Thyroid gland (tissue), 4 donors: ENCODE data around the gene MRGPRE. TPM values are rescaled to one million over a fixed set of nuclear protein-coding genes. Genes with fewer than 3 reads are reported as not detected.

Experiments used
- DNase-seq, 2 donors: peaks; one replicate each; pipeline ENCODE4 v3.0.0-alpha.2; 2019
- H3K27ac ChIP-seq, 3 donors: fragments of 200-600 bp; sonication (generic); 1 replicate in 2 of 3; 2 replicates in 1 of 3; pipeline ENCODE4 v1.5.1; 2016 to 2019; ENCODE audit warnings: mild to moderate bottlenecking in 1 of 3, moderate library complexity in 1 of 3
- H3K27me3 ChIP-seq: fragments of 200-600 bp; sonication (generic); one replicate; pipeline ENCODE4 v1.5.1; 2019
- H3K36me3 ChIP-seq, 2 donors: fragments of 200-600 bp; sonication (generic); one replicate each; pipeline ENCODE4 v1.5.1; 2016 to 2019
- H3K4me1 ChIP-seq, 2 donors: fragments of 200-600 bp; sonication (generic); one replicate each; pipeline ENCODE4 v1.5.1; 2017 to 2019
- H3K4me3 ChIP-seq, 3 donors: fragments of 200-600 bp; sonication (generic); replicated peaks in 1 of 3; 1 replicate in 2 of 3; 2 replicates in 1 of 3; pipeline ENCODE4 v1.5.1; 2016; ENCODE audit warnings: mild to moderate bottlenecking in 1 of 3
- H3K9me3 ChIP-seq: fragments of 200-600 bp; sonication (generic); one replicate; pipeline ENCODE4 v1.5.1; 2017
- CTCF ChIP-seq, 6 experiments: fragments of 200-600 bp in 3 of 6; fragments of 450-650 bp in 3 of 6; sonication (generic) in 3 of 6; IDR thresholded peaks; one replicate each; pipeline ENCODE4 v1.5.1; 2016 to 2019; ENCODE audit warnings: antibody characterized with exemption in 6 of 6, mild to moderate bottlenecking in 2 of 6, inconsistent platforms in 1 of 6, moderate library complexity in 1 of 6
- POLR2A ChIP-seq, 2 donors: fragments of 450-650 bp; IDR thresholded peaks; one replicate each; pipeline ENCODE4 v1.6.1; 2017; ENCODE audit warnings: antibody characterized with exemption in 2 of 2, mild to moderate bottlenecking in 2 of 2, moderate library complexity in 1 of 2
- WGBS, 2 donors: methylation state at CpG; one replicate each; pipeline ENCODE4 v1.1.5; 2017; 5-methylcytosine and 5-hydroxymethylcytosine counted together
- intact Hi-C: fragments of 100-400 bp; cut with DNase I; formaldehyde crosslinking; loops from one replicate; pipeline ENCODE4 v1.15.1; 2023
- total RNA-seq, 4 donors: library from RNA; depleted of rRNA; stranded (reverse); fragments of >200 nt; gene quantifications; one replicate each; pipeline ENCODE4 v1.2.3, GENCODE V29; 2016

Gene MRGPRE
- total RNA-seq, 4 donors from 2014 or later = 0.39 TPM; not detected in 3

DNA sequence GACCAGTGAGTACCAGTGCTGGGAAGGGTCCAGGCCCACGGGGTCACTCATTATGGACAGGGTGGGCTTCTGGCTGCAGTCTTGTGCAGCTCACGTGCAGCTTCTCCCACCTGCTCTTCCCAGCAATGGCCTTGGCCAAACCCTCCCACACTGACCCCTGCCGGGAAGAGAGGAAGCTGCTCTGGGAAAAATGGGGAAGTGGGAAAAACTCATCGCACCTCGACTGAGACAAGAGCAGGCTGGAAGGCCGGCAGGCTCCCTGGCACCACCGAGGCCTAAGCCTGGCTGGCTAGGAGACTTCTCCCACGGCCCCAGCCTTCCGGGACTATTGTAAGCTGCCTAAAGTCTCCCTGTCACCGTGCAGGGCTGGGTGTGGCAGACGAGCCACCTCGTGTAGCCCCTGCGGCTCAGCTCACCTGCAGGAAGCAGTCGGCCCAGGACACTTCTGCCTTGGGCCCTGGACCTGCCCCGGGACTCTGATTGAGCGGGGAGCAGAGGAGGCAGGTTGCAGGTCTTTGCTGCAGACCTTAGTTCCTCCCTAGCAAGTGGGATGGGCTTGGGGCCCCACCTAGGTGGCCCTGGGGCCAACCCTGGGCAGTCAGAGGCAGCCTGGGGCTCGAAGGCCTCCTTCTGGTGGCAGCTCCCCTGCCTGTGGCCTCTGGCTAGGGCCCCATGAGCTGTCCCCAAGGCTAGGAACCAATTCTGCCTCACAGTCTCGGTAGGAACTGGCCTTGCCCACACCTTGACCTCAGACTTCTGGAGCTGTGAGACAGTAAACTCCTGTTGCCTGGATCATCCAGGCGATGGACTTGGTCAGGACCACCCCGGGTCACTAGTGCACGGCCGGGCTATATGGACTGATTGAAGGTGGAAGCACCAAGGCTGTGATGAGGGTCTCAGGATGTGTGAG lies 36.7 kb downstream of the MRGPRE start:
- no peaks in the 10 kb centered on the region for H3K36me3 ChIP-seq
- no peaks in the 10 kb centered on the region for H3K4me1 ChIP-seq
- H3K27me3 ChIP-seq = no peaks in the 10 kb centered on the region
- peak in 2 of 6 experiments; percentile 7 to 18 for TF ChIP-seq CTCF (IDR thresholded peaks at IDR 0.05)
- TF ChIP-seq POLR2A (IDR thresholded peaks at IDR 0.05) = no peak
- WGBS, 2 donors = 65 to 76% methylated on average over 4 to 16 of the region's 22 CpGs
- no peaks in the 10 kb centered on the region for H3K9me3 ChIP-seq
- no peak overlapping the region for H3K4me3 ChIP-seq
- intact Hi-C loops = no loop called here
- no peak overlapping the region for H3K27ac ChIP-seq
- DNase-seq = peak in 1 of 2 donors; percentile 13

DNA sequence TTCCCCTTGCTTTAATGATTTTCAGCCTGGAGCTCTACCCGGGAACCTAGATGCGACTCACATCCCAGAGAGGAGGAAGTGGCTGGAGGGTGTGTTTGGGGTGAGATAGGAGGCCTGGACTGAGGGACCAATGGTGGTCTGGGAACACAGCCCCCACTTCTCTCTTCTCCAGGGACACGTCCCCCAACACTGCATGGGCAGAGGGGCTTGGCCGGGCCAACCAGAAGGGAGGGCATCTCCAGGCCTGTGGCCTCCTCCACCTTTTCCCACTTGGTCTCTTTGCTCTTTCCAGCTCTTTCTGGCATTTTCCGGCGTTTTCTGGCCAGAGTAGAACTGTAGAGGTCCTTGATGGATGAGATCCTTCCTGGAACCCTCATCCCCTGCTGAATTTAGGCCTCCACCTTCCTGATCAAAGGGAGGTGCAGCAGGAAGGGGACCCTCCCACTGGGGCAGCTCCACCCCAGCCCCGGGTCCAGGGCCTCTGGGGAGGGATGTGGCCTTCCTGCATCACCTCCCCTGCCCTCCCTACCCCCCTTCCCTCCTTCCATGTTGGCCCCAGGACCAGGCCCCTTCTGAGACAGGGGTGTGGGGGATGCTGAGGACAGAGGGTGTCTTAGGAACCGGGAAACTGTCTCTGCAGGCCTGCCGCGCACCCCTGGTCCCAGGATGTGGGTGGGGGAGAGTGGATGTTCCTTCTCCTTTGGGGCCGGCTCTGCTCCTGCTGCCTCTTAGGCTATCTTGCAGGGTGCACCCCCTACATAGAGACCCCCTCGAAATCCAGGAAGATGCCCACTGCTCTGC lies 38.0 kb downstream of the MRGPRE start:
- no peaks in the 10 kb centered on the region for H3K4me1 ChIP-seq
- WGBS, 2 donors = 74 to 88% methylated on average over 7 to 12 of the region's 12 CpGs
- no peaks in the 10 kb centered on the region for H3K36me3 ChIP-seq
- no peaks in the 10 kb centered on the region for H3K9me3 ChIP-seq
- no peak for DNase-seq
- intact Hi-C loops = no loop called here
- no peak for TF ChIP-seq CTCF (IDR thresholded peaks at IDR 0.05)
- no peak overlapping the region for H3K27ac ChIP-seq
- H3K4me3 ChIP-seq = no peak overlapping the region
- no peaks in the 10 kb centered on the region for H3K27me3 ChIP-seq

DNA sequence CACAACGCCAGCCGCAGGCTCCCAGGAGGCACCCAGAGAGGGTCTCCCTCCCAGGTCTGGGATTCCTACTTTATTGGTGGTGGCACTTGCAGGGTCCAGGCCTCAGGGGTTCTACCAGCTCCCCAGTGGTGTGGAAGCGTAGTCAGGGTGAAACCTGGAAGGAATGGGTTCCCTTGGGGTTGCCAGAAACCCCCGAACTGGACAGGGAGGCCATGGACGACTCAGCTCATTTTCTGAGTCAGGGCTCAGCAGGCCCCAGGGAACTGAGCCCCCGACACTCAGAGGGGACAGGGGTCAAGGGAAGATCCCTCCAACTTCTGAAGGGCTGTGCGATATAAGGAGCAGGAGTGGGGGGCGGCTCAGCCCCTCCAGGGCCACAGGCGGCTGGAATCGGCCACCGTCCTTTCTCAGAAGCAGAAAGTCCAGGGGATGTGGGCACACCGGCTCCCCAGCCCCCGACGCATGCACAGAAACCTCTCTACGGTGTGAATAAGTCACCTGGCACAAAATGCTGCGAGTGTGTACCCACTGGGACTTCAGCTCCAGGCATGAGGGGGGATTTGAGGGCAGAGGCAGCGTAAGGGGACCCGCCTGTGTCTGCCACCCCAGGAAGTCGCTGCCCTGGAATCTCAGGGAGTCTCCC lies 38.7 kb downstream of the MRGPRE start:
- 82 to 87% methylated on average over 13 to 18 of the region's 19 CpGs for WGBS, 2 donors
- TF ChIP-seq POLR2A (IDR thresholded peaks at IDR 0.05) (no peak), CTCF (IDR thresholded peaks at IDR 0.05) (no peak)
- no peak for DNase-seq
- no peak overlapping the region for H3K4me3 ChIP-seq
- no peaks in the 10 kb centered on the region for H3K27me3 ChIP-seq
- no peaks in the 10 kb centered on the region for H3K36me3 ChIP-seq
- H3K4me1 ChIP-seq = no peaks in the 10 kb centered on the region
- H3K9me3 ChIP-seq = no peaks in the 10 kb centered on the region
- no peak overlapping the region for H3K27ac ChIP-seq
- intact Hi-C loops = no loop called here

- no peak for TF ChIP-seq CTCF (IDR thresholded peaks at IDR 0.05)
- no peak for TF ChIP-seq POLR2A (IDR thresholded peaks at IDR 0.05)
Observed at GRCh38 chr11:3192511-3193372, 39.5 kb downstream of the MRGPRE start.

More at GRCh38 chr11:3192511-3193372, 39.5 kb downstream of the MRGPRE start:
- Histone ChIP-seq H3K4me1 (no peaks in the 10 kb centered on the region), H3K36me3 (no peaks in the 10 kb centered on the region), H3K27ac (no peak overlapping the region), H3K9me3 (no peaks in the 10 kb centered on the region), H3K4me3 (no peak overlapping the region), H3K27me3 (no peaks in the 10 kb centered on the region)
- intact Hi-C loops = no loop called here
- WGBS, 2 donors = 80 to 86% methylated on average over 13 to 14 of the region's 14 CpGs
- DNase-seq = no peak
